COR-L47 (cell line): ENCODE data around the gene THAP3.
A peak's percentile ranks its signal among the peaks of the same experiment; 100 is the strongest.

ENCODE experiments used
- DNase-seq: peaks from one replicate; lab custom pipeline; 2025; lab: John Stamatoyannopoulos, UW

The THAP3 gene

DNA sequence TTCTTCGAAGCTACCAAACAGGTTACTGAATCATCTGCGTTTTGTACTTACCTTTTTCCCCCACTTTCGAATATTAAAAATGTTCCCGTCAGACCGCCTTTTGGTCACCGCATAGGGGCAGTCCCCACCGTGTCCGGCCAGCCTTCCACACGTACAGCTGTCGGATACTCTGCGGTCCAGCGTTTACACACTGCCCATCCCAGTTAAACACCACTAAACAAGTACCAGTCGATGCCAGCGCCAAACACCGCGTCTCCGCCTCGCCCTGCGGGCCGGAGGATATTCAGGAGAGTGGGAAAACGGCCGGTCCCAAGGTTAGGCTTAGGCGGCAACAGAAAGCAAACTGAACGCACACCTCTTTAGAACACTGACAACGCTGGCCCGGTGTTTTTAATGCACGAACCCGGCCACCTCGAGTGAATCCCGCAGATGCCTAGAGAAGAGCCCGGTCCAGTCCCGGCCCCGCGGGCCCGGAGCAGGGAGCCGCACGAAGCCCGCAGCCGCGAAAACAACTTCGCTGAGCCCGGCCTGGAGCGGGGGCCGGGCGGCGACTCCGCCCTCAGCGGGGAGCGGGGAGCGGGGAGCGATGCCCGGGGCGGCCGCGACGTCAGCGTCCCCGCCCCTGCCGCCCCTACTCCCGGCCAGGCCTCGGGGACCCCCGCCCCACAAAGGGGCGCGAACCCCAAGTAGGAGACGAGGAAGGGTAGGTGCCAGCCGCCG, 11.9 kb upstream of the THAP3 start:
- peak; percentile 38 for DNase-seq

DNA sequence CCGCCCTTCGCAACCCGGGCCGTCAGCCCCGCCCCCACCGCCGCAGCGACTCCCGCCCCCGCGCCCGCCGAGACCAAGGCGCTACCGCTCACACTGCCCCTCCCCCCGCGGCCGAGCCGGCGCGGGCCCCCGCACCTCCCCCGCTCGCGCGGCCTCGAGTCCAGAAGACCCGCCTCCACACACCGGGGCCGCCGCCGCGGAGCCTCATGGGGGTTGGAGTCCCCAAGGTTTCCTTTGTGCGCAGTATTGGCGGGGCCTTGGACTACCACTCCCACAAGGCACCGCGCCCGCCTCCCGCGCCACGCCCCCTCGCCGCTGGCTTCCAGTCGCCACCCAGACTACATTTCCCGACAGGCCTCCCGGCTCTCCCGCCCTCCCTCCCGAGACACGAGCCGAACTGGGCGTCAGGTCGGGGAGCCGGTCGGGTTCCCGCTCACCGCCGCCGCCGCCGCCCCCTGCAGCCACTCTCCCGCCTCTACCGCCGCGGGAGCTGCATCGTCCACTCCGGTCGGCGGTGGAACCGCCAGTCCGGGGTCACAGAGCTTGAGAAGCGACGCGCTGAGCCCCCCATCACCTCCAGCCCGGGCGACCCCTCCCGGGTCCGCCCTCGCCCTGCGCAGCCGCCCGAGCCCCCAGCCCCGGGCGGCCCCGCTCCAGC, 11.2 kb upstream of the THAP3 start, which contains the start of gene PHF13:
Gene PHF13 (plus strand): TSS at position 371 of the 658 bp plus-strand sequence. CDS start 336 bp downstream, outside the sequence.
- DNase-seq, result peak; percentile 99

DNA sequence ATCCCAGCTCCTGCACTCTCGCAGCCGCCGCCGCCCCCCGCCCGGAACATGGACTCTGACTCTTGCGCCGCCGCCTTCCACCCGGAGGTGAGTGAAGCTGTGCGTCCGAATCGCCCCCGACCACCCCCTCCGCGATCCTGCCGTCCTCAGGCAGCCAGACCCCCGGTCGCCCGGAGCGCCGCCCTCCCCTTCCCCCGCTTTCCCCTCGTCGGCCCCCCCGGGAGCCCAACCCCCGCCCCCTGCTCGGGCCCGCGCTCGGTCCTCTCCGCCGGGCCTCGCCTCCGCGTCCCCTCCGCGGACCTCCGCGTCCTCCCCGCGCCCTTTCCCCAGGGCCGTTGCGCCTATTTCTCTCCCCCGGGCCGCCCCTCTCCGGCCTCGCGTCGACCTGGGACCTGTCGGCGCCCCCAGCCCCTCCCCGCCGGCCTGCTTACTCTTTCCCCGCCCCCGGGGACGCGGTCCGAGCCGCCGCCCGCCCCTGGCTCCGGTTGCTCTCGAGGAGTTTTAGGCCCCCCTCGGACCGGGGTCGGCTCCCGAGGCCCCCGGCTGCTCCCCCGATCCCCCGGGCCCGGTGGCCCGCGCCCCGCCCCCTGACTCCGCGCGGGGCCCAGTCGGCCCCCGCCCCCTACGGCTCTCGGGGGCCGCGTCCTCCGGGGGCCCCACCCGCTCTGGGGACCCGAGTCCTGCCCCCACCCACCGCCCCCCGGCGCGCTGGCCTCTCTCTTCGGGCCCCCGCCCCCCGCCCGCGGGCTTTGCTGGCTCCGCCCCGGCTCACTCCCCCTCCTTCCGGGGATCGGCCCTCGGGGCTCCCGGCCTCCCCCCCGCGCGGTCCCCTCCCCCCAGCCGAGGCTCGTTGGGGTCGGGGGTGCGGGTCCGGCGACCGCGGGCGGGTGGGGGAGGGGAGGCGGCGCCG, 10.4 kb upstream of the THAP3 start:
- DNase-seq, result no peak

DNA sequence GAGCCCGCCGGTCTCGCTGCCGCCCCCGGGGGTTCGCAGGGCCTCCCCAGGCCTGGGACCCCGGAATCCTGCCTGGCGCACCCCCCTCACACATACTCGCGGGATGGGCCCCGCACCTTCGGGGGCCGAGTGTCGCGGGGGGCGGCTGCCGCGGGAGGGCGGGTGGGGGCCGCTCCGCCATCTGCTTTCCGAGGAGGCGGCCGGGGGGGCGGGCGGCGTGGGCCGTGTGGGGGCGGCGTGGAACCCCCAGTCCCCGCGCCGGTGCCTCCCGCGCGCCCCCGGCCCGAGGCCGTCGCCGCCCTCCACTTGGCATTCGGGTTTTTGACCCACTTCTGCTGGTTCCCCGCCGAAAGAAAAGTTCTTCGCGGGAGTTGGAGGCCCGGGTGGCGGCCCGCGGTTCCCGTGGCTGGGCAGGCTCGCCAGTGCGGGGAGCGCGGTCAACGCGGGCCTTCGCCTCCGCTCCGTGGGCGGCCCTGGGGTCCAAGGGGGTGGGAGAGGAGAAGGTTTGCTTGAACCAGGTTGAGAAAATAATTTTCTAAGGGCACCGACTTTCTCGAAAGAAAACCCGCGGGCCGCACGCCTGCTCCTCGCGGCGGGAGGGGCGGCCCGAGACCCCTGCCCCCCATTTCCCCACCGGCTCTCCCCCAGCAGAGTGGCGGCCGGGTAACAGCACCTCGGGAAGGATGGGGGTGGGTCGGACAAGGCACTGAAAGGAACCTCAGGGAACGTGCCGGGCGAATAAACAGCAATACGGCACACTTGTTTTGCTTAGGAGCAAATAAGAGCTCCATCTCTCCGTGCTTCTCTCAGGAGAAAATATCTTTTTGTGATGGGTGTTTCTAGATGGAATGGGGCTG, 9.5 kb upstream of the THAP3 start:
- no peak for DNase-seq

DNA sequence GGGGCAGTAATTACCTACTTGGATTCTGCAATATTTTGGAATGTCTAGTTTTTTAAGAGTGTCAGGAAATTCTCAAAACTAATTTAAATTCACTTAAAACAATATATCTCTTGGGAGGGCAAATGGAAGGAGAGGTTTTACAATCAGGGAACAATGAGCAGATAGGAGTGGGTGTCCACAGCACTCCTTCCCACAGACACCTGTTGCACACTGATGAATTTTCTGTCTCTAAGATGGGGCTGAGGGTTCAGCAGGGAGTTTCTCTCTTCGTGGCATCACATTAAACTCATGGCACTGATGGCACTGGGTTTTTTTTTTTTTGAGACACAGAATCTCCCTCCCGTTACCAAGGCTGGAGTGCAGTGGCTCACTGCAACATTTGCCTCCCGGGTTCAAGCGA, 5.6 kb upstream of the THAP3 start:
- no peak for DNase-seq

DNA sequence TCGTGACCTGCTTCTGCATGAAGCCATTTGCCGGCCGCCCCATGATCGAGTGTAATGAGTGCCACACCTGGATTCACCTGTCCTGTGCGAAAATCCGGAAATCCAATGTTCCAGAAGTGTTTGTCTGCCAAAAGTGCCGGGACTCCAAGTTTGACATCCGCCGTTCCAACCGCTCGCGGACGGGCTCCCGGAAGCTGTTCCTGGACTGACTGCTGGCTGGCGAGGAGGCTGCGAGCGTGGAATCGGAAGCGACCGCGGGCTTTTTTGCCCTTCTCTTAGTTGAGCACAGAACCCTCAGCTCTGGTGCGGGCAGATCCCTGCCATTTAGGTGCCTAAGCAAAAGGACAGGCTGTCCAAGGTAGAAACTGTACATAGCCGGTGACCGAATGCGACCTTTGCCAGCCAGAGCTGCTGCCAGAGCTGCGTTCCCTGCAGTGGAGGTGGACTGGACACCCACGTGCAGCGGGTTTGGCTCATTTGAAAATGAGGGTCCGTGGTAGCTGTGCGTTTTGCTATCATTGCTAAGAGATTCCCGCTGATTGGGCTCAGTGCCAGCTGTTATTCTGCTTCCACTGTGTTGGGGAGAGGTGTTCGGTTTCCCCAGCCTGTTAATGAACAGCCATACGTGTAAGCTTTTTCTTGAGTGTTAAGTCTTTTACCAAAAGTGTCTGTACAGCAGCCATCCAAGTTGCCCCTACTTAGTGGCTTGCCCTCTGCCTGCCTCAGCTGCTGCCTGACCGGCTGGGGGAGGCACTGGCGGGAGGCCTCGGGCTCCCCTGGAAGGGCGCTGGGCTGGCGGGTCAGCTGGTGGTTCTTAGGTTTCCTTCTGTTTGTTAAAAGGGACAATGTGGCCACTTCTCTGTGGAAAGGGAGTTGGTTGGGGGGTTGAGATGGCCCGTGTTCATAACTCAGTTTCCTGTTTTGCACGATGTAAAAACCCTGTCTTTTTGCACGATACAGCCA, 3.0 kb upstream of the THAP3 start:
- no peak for DNase-seq

DNA sequence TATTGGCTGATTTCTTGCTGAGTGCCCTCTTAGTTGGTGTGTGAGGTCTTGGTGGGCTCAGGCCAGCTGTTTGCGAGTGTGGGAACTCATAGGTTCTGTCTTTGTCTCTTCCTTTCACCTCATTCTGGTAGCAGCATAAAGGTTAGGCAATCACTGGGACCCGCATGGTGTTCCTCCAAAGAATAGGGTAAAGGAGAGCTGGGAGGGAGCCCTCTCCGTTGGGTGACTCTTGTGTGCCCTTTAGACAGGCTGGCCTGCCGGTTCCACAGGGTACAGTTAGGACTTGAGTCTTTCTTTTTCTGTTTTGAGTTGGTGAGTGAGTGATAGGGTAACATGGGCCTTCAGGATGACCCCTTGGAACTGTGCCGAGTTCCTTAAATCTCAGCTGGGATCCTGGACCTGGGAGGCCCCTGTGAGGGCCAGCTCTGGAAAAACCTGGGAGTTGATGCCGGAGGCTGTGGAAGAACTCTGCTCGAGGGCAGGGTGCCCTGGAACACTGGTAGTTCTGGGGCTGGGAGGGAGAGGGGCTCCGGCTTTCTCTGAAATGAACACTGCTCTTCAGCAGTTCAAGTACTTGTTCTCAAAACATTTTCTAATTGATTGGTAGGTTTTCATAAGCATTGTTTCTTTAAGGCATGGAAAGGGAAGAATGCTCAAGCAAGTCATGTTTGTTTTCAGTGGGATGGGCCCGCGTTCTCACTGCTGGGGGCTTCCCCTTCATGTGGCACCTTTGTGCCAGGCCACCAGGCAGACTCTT, 2.1 kb upstream of the THAP3 start:
- no peak for DNase-seq

DNA sequence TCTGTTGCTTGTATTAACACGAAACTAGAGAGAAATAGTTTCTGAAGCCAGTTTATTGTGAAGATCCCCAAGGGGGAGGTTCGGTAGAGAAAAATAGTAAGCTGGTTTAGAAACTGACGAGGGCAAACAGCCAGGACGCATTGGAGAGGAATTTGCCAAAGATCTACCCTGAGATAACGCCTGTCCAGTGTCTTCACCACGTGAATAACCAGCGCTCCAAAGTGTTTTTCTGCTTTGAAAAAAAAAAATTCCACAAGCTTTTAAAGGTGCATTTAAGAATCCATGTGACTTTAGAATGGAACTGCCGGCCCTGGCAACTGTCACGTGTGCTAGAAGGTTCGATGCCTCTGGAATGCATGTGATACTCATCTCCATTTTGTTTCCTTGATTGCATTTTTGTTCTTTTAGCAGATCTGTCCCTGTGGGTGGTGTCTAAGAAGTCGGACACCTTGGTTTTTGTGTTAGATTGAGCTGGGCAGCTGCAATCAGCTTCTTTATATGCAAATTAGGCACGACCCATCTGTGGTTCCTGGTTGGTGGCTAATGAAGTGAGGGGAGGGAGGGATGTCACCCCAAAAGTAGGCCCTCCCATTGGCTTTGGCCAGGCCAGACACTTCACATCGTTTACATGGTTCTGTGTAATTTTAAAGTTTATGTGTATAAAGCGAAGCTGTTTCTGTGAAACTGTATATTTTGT, 1.3 kb upstream of the THAP3 start:
- no peak for DNase-seq

DNA sequence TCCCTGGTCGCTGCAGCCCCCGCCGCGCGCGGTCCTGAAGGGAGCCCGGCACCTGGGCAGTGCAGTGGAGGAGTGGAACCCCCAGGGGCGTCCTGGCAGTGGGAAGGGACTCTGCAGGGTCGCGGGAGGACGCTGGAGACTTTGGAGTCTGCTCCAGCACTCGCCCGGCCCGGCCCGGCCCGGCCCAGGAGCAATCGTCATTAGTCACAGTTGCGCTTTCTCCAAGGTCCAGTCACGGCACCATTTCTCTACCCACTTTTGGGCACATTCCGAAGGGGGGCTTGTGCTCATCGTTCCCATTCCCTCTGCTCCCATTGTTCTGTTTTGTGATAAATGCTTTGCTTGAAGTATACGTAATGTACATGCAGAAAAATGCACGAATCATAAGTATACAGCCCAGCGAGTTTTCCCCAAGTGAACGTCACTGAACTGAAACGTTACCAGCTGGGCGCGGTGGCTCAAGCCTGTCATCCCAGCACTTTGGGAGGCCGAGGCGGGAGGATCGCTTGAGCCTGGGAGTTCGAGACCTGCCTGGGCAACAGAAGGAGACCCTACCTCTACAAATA, 999 bp downstream of the THAP3 start:
- no peak for DNase-seq

DNA sequence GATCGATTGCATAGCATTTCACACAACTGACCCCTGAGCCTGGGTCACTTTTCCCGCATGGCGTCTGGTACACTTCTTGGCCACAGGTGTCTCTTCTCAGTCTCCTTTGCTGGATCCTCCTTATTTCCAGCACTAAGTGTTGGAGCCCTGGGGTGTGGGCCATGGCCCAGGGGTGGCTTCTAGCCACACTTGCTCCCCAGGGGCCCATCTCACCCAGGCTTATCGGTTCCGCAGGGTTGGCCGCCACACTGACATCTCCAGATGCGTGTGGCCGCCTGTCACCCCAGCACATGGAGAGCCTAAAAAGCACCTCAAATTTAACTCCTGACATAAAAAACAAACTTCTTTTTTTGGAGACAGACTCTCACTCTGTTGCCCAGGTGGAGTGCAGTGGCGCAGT, 2.4 kb downstream of the THAP3 start:
- DNase-seq, result no peak

DNA sequence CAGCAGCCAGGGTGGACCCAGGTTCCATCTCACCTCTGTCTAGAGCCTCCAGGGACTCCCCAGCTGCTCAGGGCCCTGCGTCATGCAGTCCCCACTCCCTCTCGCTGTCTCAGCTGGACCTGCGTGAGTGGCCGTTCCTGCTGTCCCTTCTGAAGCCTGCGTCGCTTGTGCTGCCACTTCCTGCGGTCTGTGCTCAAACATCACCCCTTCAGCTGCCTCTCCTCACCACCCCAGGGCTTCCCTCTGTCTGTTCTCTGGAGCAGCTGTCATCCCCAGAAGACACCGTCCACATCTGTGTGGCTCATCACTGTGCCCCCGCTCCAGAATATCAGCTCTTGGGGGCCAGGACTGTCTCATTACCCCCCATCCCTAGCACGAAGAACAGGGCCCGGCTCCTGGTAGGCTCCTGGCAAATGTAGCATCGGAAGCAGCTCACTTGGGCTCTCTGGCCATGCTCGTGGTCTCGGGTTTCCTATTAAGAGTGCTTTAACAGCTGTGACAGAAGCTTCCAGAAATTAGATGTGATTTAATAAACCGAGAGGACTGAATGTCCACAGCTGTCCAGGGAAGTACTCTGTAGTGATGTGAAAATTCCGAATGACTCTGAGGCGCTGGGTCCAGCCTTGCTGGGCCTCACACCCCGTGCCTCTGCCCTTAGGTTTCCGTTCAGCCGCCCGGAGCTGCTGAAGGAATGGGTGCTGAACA, 3.3 kb downstream of the THAP3 start:
- no peak for DNase-seq

DNA sequence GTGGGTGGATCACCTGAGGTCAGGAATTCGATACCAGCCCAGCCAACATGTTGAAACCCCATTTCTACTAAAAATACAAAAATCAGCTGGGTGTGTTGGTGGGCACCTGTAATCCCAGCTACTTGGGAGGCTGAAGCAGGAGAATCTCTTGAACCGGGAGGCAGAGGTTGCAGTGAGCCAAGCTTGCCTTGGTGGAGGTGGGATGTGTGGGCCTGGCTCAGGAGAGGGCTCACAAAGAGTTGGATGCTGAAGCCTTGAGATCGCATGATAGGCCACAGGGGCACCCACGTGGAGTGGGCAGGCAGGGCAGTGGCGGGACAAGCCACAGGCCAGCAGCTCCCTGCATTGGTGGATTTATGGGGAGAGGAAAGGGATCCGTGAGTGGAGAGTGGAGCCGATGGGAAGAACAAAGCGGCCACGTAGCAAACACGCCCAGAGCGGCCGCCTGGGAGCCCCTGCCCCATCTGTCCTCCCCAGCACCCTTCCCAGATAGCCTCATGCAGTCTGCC, 4.4 kb downstream of the THAP3 start:
- DNase-seq, result no peak

DNA sequence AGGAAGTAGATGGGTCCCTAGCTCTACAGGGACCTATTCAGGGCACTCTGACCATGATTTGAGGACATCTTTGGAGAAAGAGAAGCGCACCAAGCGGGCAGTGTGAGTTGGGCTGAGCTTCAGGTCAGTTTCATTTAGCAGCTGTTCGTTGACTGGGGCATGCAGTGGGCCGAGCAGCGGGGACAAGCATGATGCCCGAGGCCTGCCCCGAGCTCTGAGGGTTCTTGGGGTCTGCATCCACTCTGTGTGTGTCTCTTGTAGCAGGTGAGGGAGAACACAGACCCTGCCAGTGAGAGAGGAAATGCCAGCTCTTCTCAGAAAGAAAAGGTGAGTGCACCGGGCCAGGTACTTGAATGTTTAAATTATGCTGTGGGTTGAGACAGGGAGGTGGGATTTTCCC, 5.4 kb downstream of the THAP3 start:
- DNase-seq, result no peak

DNA sequence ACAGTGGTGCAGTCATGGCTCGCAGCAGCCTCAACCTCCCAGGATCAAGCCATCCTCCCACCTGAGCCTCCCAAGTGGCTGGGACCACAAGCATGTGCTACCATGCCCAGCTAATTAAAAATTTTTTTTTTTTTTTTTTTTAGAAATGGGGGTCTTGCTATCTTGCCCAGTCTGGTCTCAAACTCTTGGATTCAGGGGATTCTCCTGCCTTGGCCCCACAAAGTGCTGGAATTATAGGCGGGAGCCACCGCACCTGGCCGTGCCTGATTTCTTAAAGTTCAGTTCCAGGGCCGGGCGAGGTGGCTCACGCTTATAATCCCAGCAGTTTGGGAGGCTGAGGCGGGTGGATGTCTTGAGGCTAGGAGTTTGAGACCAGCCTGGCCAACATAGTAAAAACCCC, 6.4 kb downstream of the THAP3 start:
- DNase-seq, result no peak

DNA sequence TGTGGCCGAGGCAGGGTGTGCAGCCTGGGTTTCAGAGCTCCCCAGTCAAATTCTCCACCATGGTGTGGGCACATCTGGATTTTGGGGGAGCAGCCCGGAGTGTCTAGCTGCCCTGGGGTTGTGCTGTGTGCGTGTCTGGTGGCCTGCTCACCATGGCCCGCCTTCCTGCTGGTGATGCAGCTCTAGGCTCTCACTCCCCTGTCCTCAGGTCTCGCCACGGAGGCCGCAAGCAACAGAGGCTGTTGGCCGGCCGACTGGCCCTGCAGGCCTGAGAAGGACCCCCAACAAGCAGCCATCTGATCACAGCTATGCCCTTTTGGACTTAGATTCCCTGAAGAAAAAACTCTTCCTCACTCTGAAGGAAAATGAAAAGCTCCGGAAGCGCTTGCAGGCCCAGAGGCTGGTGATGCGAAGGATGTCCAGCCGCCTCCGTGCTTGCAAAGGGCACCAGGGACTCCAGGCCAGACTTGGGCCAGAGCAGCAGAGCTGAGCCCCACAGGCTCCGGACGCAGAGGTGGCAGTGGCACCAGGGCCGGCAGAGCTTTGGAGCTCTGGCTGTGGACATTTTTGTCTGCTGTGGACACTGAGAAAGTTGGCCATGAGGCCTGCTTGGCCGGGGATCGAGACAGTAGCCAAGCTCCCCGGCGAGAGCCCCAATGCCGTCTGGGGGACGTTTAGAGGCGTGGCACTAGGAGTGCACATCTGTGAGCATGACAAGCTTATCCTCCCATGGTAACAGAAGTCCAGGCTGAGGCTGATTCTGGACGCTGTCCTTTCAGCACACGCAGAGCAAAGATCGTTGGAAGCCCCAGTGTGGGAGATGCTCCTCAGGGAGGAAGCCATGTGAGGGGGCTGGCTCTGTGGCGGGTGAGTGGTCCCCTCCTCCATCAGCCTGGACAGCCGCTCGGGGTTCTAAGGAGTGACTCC, 8.2 kb downstream of the THAP3 start:
- DNase-seq, result no peak

DNA sequence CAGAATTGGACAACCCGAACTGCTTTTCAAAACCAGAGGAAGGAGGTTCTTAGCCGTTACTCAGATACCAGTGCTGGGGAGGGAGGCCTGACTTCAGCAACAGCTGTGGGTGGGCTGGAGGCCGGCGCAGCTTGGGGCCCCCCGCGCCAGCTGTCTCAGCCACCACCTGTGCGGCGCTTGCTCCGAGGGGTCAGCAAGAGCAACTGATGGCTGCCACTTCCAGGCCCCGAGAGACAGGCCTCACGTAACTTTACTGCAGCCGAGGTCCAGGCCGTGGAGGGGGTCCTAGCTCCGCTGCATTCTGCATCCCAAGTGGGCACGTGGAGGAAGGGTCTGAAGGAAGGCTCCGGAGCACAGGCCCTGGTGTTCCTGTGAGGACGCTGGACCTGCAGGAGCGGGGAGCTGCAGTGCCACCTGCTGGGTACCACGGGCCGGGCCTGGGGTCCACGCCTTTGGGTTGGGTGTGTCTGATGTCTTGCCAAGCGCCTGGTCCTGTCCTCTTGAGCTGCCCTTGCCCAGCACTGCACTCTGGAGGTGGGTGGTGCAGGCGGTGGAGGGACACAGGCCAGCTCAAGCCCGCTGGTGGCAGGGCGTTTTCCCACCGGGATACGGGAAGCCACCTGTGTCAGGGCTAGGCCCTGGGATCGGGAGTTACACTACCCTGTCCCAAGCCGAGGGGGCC, 9.8 kb downstream of the THAP3 start:
- no peak for DNase-seq
